CD4-positive, alpha-beta memory T cell (primary cell): ENCODE data around the gene KCTD16. TPM values are rescaled to one million over a fixed set of nuclear protein-coding genes. Genes with fewer than 3 reads are reported as not detected.

ENCODE experiments used
- CTCF ChIA-PET: fragments of 350-600 bp; sonication (Branson Sonifier 250); formaldehyde crosslinking; loops from one replicate; lab custom pipeline; 2021; ENCODE audit warnings: inconsistent platforms; ENCODE audit not compliant: partially characterized antibody; lab: Charles Lee
- POLR2A ChIA-PET: fragments of 350-600 bp; sonication (Branson Sonifier 250); formaldehyde crosslinking; loops from one replicate; lab custom pipeline; 2021; ENCODE audit not compliant: partially characterized antibody; lab: Charles Lee
- DNase-seq, 5 donors: peaks; one replicate each; pipeline versions ENCODE4 v3.0.0 to v3.0.0-alpha.2; 2020 to 2022; ENCODE audit warnings: mixed read lengths in 1 of 5
- H3K27ac ChIP-seq: one replicate; pipeline ENCODE4 v1.7.0; 2013; ENCODE audit warnings: low read depth, low read length
- H3K27me3 ChIP-seq: 2 replicates; pipeline ENCODE4 v1.7.0; 2013; ENCODE audit warnings: mild to moderate bottlenecking, low read length, moderate library complexity; ENCODE audit not compliant: insufficient read depth
- H3K36me3 ChIP-seq: 2 replicates; pipeline ENCODE4 v1.7.0; 2013; ENCODE audit warnings: mild to moderate bottlenecking, low read length, moderate library complexity; ENCODE audit not compliant: insufficient read depth
- H3K4me1 ChIP-seq: 2 replicates; pipeline ENCODE4 v1.7.0; 2013; ENCODE audit warnings: mild to moderate bottlenecking, low read length, moderate library complexity; ENCODE audit not compliant: insufficient read depth
- H3K4me3 ChIP-seq, 2 donors: one replicate each; pipeline ENCODE4 v1.7.0; 2013; ENCODE audit warnings: low read length in 2 of 2, mild to moderate bottlenecking in 1 of 2
- H3K9me3 ChIP-seq, 2 donors: one replicate each; pipeline ENCODE4 v1.7.0; 2013; ENCODE audit warnings: low read length in 2 of 2, control low read depth in 1 of 2; ENCODE audit not compliant: control insufficient read depth in 1 of 2
- H3K27ac Mint-ChIP-seq, 7 donors: one replicate each; pipeline ENCODE4 v1.8.0; 2020 to 2021; ENCODE audit warnings: mixed read lengths in 7 of 7, mild to moderate bottlenecking in 6 of 7, inconsistent platforms in 3 of 7, moderate library complexity in 3 of 7
- H3K27me3 Mint-ChIP-seq, 2 donors: one replicate each; pipeline ENCODE4 v1.8.0; 2020 to 2021; ENCODE audit warnings: mixed read lengths in 2 of 2
- H3K36me3 Mint-ChIP-seq, 2 donors: one replicate each; pipeline ENCODE4 v1.8.0; 2020 to 2021; ENCODE audit warnings: mixed read lengths in 2 of 2, inconsistent platforms in 1 of 2, mild to moderate bottlenecking in 1 of 2
- H3K4me1 Mint-ChIP-seq, 4 donors: one replicate each; pipeline ENCODE4 v1.8.0; 2020 to 2021; ENCODE audit warnings: mixed read lengths in 4 of 4, mild to moderate bottlenecking in 1 of 4
- H3K4me3 Mint-ChIP-seq, 8 donors: one replicate each; pipeline ENCODE4 v1.8.0; 2020 to 2021; ENCODE audit warnings: mixed read lengths in 8 of 8, mild to moderate bottlenecking in 7 of 8, moderate library complexity in 6 of 8, inconsistent platforms in 3 of 8
- H3K9me3 Mint-ChIP-seq, 8 donors: one replicate each; pipeline ENCODE4 v1.8.0; 2020 to 2021; ENCODE audit warnings: mixed read lengths in 8 of 8, mild to moderate bottlenecking in 5 of 8, inconsistent platforms in 3 of 8, moderate library complexity in 1 of 8
- intact Hi-C: fragments of 100-400 bp; cut with micrococcal nuclease; formaldehyde crosslinking; loops from one replicate; pipeline ENCODE4 v1.15.1; 2023
- polyA plus RNA-seq, 2 donors: library from polyadenylated mRNA; unstranded; fragments of 300-500 nt; fragmentation: Illumina TruSeq; gene quantifications; one replicate each; pipeline ENCODE4 v1.2.3, GENCODE V29; 2021
- total RNA-seq, 2 experiments: library from RNA; stranded (reverse); gene quantifications; one replicate each; pipeline ENCODE4 v1.2.3, GENCODE V29; 2021

Gene KCTD16
- total and polyA plus RNA-seq, 4 experiments from 2014 or later: 0.03 to 0.20 (median 0.14) TPM; not detected in 1

DNA sequence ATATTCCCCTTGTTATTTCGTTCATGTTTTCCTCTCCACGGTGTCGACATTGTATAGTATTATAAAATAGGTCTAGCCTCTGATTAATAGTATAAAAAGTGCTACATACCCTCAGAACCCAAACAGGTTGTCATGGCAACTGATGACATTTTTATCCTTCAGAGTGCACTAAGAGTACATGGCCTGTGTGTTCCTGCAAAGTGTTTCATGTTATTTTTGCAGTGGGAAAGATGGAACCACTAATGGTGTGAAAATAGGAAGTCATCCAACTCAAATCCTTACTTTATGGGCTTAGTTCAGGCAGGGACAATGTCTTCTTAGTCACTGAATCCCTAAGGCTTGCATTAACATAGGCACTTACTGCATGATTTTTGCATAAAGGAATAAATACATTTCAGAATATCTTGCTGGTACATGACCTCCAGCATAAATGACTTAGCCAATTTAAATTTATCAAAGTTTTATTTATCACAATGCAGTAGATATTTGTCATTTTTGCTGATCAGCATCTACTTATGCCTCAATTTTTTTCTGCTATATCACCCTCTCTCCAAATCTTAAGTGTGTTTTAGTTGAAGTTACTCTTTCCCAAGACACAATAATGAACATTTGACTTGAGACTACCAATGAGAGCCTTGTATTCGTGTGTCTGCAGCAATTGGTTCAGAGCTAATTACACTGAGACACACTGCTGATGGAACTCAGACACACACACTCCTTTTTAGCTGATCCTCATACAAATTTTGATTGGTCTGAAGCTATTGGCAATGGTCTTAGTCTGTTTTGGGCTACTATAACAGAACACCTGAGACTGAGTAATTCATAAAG lies 243.7 kb downstream of the KCTD16 start:
- H3K36me3 Mint-ChIP-seq: no peaks in the 10 kb centered on the region
- H3K36me3 ChIP-seq: no peaks in the 10 kb centered on the region
- H3K9me3 Mint-ChIP-seq: peaks cover 0 to 12% (median 7%) of the 10 kb centered on the region in 8 donors
- H3K27me3 Mint-ChIP-seq: peaks cover 0 to 3% of the 10 kb centered on the region in 2 donors
- H3K9me3 ChIP-seq: no peaks in the 10 kb centered on the region
- no peak overlapping the region for H3K4me3 Mint-ChIP-seq
- no peaks in the 10 kb centered on the region for H3K4me1 Mint-ChIP-seq
- H3K27ac ChIP-seq: no peak overlapping the region
- no peak overlapping the region for H3K27ac Mint-ChIP-seq
- H3K4me3 ChIP-seq: no peak overlapping the region
- intact Hi-C loops: no loop called here
- no peaks in the 10 kb centered on the region for H3K4me1 ChIP-seq
- no peaks in the 10 kb centered on the region for H3K27me3 ChIP-seq
- POLR2A ChIA-PET: no interaction called here
- CTCF ChIA-PET: no interaction called here
- DNase-seq: no peak

DNA sequence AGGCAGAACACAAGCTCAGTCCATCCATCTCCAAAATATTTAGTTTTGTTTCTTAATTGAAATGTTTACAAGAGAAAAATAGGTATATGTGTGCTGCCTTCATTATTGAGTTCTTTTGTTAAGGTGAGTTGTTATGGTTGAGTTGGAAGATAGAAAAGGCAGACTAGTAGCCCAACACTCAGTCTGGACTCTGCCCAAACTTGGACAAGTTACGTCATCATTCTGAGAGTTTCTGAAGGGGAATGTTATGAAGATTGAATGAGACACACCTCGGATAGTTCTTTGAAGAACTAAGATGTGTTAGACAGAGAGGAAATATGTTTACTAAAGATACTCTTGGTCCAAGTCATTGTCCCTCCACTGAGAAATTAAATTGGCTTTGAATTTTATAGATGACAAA lies 245.5 kb downstream of the KCTD16 start:
- no peak overlapping the region for H3K4me3 Mint-ChIP-seq
- no peaks in the 10 kb centered on the region for H3K36me3 Mint-ChIP-seq
- H3K4me1 Mint-ChIP-seq: no peaks in the 10 kb centered on the region
- H3K27me3 ChIP-seq: no peaks in the 10 kb centered on the region
- no peak overlapping the region for H3K27ac ChIP-seq
- no peak overlapping the region for H3K4me3 ChIP-seq
- H3K9me3 ChIP-seq: no peaks in the 10 kb centered on the region
- peaks cover 0 to 9% (median 5%) of the 10 kb centered on the region in 8 donors for H3K9me3 Mint-ChIP-seq
- no peaks in the 10 kb centered on the region for H3K4me1 ChIP-seq
- H3K27ac Mint-ChIP-seq: no peak overlapping the region
- H3K36me3 ChIP-seq: no peaks in the 10 kb centered on the region
- ChIA-PET CTCF (no interaction called here), POLR2A (no interaction called here)
- no peaks in the 10 kb centered on the region for H3K27me3 Mint-ChIP-seq
- intact Hi-C loops: no loop called here
- DNase-seq: no peak

GRCh38 chr5:144418719-144419118 lies 248.0 kb downstream of the KCTD16 start:
- H3K36me3 Mint-ChIP-seq: no peaks in the 10 kb centered on the region

GRCh38 chr5:144421411-144421810 lies 250.7 kb downstream of the KCTD16 start:
- H3K36me3 Mint-ChIP-seq: no peaks in the 10 kb centered on the region
- no peak overlapping the region for H3K27ac Mint-ChIP-seq
- Histone ChIP-seq H3K4me1 (no peaks in the 10 kb centered on the region), H3K27me3 (no peaks in the 10 kb centered on the region), H3K36me3 (no peaks in the 10 kb centered on the region), H3K27ac (no peak overlapping the region), H3K9me3 (no peaks in the 10 kb centered on the region), H3K4me3 (no peak overlapping the region)
- ChIA-PET CTCF (no interaction called here), POLR2A (no interaction called here)
- intact Hi-C loops: no loop called here
- no peaks in the 10 kb centered on the region for H3K27me3 Mint-ChIP-seq
- H3K4me1 Mint-ChIP-seq: no peaks in the 10 kb centered on the region
- no peak for DNase-seq
- no peak overlapping the region for H3K4me3 Mint-ChIP-seq
- peaks cover 2 to 9% (median 5%) of the 10 kb centered on the region in 8 donors for H3K9me3 Mint-ChIP-seq

More at GRCh38 chr5:144418719-144419118, 248.0 kb downstream of the KCTD16 start:
- Mint-ChIP-seq H3K27me3 (no peaks in the 10 kb centered on the region), H3K27ac (no peak overlapping the region), H3K4me3 (no peak overlapping the region), H3K4me1 (no peaks in the 10 kb centered on the region), H3K9me3 (peaks cover 2 to 9% (median 5%) of the 10 kb centered on the region in 8 donors)
- ChIA-PET CTCF (no interaction called here), POLR2A (no interaction called here)
- Histone ChIP-seq H3K36me3 (no peaks in the 10 kb centered on the region), H3K9me3 (no peaks in the 10 kb centered on the region), H3K4me3 (no peak overlapping the region), H3K27me3 (no peaks in the 10 kb centered on the region), H3K27ac (no peak overlapping the region), H3K4me1 (no peaks in the 10 kb centered on the region)
- intact Hi-C loops: no loop called here
- DNase-seq: no peak

- H3K4me1 Mint-ChIP-seq: no peaks in the 10 kb centered on the region
- Histone ChIP-seq H3K4me1 (no peaks in the 10 kb centered on the region), H3K27ac (no peak overlapping the region), H3K27me3 (no peaks in the 10 kb centered on the region), H3K9me3 (no peaks in the 10 kb centered on the region), H3K4me3 (no peak overlapping the region), H3K36me3 (no peaks in the 10 kb centered on the region)
- H3K9me3 Mint-ChIP-seq: peaks cover 2 to 9% (median 4%) of the 10 kb centered on the region in 8 donors
- no peak overlapping the region for H3K4me3 Mint-ChIP-seq
- no peak overlapping the region for H3K27ac Mint-ChIP-seq
- DNase-seq: no peak
- ChIA-PET CTCF (no interaction called here), POLR2A (no interaction called here)
- H3K36me3 Mint-ChIP-seq: no peaks in the 10 kb centered on the region
- H3K27me3 Mint-ChIP-seq: no peaks in the 10 kb centered on the region
- intact Hi-C loops: no loop called here
Observed at GRCh38 chr5:144422018-144422727, 251.5 kb downstream of the KCTD16 start.

DNA sequence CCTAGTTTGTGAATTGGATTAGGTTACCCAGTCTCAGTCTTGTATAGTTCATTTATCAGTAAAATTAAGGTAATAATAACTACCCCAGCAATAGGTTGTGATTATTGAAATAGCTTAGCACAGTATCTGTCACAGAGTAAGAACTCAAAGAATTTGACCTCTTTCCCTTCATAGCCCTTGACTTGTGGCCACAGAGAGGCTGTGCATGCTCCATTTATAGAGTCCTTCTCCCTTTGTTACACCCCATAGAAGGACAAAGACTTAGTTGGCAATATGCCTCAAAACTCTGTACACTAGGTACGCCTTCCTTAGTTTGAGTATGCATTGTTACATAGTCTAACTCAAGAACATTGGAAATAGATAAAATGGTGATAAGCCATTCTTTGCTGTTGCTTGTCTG lies 257.2 kb downstream of the KCTD16 start:
- no peaks in the 10 kb centered on the region for H3K27me3 ChIP-seq
- intact Hi-C loops: no loop called here
- POLR2A ChIA-PET: no interaction called here
- Mint-ChIP-seq H3K27ac (no peak overlapping the region), H3K9me3 (peaks cover 0 to 6% (median 3%) of the 10 kb centered on the region in 8 donors), H3K4me3 (no peak overlapping the region), H3K36me3 (no peaks in the 10 kb centered on the region), H3K27me3 (no peaks in the 10 kb centered on the region), H3K4me1 (no peaks in the 10 kb centered on the region)
- no peaks in the 10 kb centered on the region for H3K4me1 ChIP-seq
- H3K9me3 ChIP-seq: no peaks in the 10 kb centered on the region
- no peak overlapping the region for H3K4me3 ChIP-seq
- DNase-seq: no peak
- CTCF ChIA-PET: no interaction called here
- no peak overlapping the region for H3K27ac ChIP-seq
- no peaks in the 10 kb centered on the region for H3K36me3 ChIP-seq

DNA sequence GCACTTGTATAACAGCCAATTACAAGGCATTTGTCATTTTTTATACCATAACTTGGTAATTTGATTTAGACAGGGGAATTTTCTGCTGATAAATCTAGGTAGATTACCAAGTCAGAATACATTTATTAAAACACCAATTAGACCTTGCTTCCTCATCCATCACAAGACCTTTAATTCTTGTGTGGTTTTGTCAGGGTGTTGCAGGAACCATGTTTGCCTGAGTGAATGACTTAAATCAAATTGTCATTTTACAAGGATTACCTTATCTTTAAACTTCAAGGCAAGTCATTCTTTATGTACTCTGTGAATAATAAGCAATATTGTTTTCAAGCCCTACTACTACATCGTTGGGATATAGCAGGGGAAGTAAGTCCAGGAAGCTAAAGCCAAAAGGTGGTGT lies 257.7 kb downstream of the KCTD16 start:
- POLR2A ChIA-PET: no interaction called here
- no peak overlapping the region for H3K27ac ChIP-seq
- no peaks in the 10 kb centered on the region for H3K9me3 ChIP-seq
- intact Hi-C loops: no loop called here
- Mint-ChIP-seq H3K27me3 (no peaks in the 10 kb centered on the region), H3K27ac (no peak overlapping the region), H3K4me3 (no peak overlapping the region), H3K9me3 (peaks cover 0 to 6% (median 2%) of the 10 kb centered on the region in 8 donors), H3K4me1 (no peaks in the 10 kb centered on the region), H3K36me3 (no peaks in the 10 kb centered on the region)
- H3K4me1 ChIP-seq: no peaks in the 10 kb centered on the region
- no peaks in the 10 kb centered on the region for H3K36me3 ChIP-seq
- no peak overlapping the region for H3K4me3 ChIP-seq
- no peaks in the 10 kb centered on the region for H3K27me3 ChIP-seq
- no peak for DNase-seq
- CTCF ChIA-PET: no interaction called here
